PC-9 (cell line): ENCODE results near the gene RFX2. TPM values are rescaled to one million over a fixed set of nuclear protein-coding genes. Genes with fewer than 3 reads are reported as not detected.

Experiments used
- BruUV-seq: library from RNA; stranded (reverse); fragments of 400-500 nt; replicated peaks from 2 replicates; lab custom pipeline; 2021; lab: Mats Ljungman, UMichigan
- CTCF ChIA-PET: fragments of 300-600 bp; sonication (Branson Sonifier 250); formaldehyde crosslinking; loops from one replicate; lab custom pipeline; 2022; ENCODE audit warnings: antibody characterized with exemption; lab: Charles Lee
- POLR2A ChIA-PET: fragments of 300-600 bp; sonication (Branson Sonifier 250); formaldehyde crosslinking; loops from one replicate; lab custom pipeline; 2022; ENCODE audit warnings: antibody characterized with exemption; ENCODE audit not compliant: unreplicated experiment; lab: Charles Lee
- DNase-seq, 2 experiments: peaks; one replicate each; pipeline versions ENCODE4 v3.0.0 to v3.0.0-alpha.2; 2015 to 2022; ENCODE audit warnings: mixed read lengths in 1 of 2
- H2AFZ ChIP-seq: fragments of 200-600 bp; sonication (generic); 2 replicates; pipeline ENCODE4 v1.8.1; 2017; ENCODE audit warnings: antibody characterized with exemption
- H3F3A ChIP-seq: fragments of 200-600 bp; sonication (generic); 2 replicates; pipeline ENCODE4 v1.8.1; 2017; ENCODE audit warnings: antibody characterized with exemption, mild to moderate bottlenecking, low read depth; ENCODE audit not compliant: insufficient read depth
- H3K27ac ChIP-seq: fragments of 200-600 bp; sonication (generic); 2 replicates; pipeline ENCODE4 v1.6.1; 2016; ENCODE audit warnings: mixed run types
- H3K27me3 ChIP-seq: fragments of 200-600 bp; sonication (generic); 2 replicates; pipeline ENCODE4 v1.6.1; 2016; ENCODE audit warnings: low read depth, mixed run types; ENCODE audit not compliant: insufficient read depth
- H3K36me3 ChIP-seq: fragments of 200-600 bp; sonication (generic); 2 replicates; pipeline ENCODE4 v1.6.1; 2016; ENCODE audit warnings: low read depth, mixed run types
- H3K4me1 ChIP-seq: fragments of 200-600 bp; sonication (generic); replicated peaks from 2 replicates; pipeline ENCODE4 v1.6.1; 2016; ENCODE audit warnings: mixed run types; ENCODE audit not compliant: insufficient read depth
- H3K4me2 ChIP-seq: fragments of 200-600 bp; sonication (generic); 2 replicates; pipeline ENCODE4 v1.6.1; 2017; ENCODE audit warnings: mixed run types
- H3K4me3 ChIP-seq: fragments of 200-600 bp; sonication (generic); 2 replicates; pipeline ENCODE4 v1.6.1; 2016; ENCODE audit warnings: mixed run types
- H3K79me2 ChIP-seq: fragments of 200-600 bp; sonication (generic); 2 replicates; pipeline ENCODE4 v1.6.1; 2017; ENCODE audit warnings: low read depth, mixed run types
- H3K9me2 ChIP-seq: fragments of 200-600 bp; sonication (generic); 2 replicates; pipeline ENCODE4 v1.8.1; 2017; ENCODE audit warnings: mild to moderate bottlenecking; ENCODE audit not compliant: insufficient read depth
- H3K9me3 ChIP-seq: fragments of 200-600 bp; sonication (generic); 2 replicates; pipeline ENCODE4 v1.8.1; 2016; ENCODE audit warnings: low read depth; ENCODE audit not compliant: insufficient read depth
- H4K20me1 ChIP-seq: fragments of 200-600 bp; sonication (generic); 2 replicates; pipeline ENCODE4 v1.8.1; 2017; ENCODE audit not compliant: insufficient read depth
- EZH2 ChIP-seq: fragments of 200-600 bp; sonication (generic); IDR thresholded peaks from 2 replicates; pipeline ENCODE4 v1.8.0; 2017; ENCODE audit warnings: antibody characterized with exemption, low read depth
- intact Hi-C: fragments of 100-400 bp; cut with micrococcal nuclease; formaldehyde crosslinking; loops from one replicate; pipeline ENCODE4 v1.10.0; 2022; ENCODE audit not compliant: unreplicated experiment
- total RNA-seq: library from RNA; stranded (reverse); gene quantifications from 2 replicates; pipeline ENCODE4 v1.2.3, GENCODE V29; 2021
- TF ChIP-seq, protein P1 (sequence below): fragments of 200-600 bp; sonication (generic); conservative IDR thresholded peaks from 2 replicates; pipeline ENCODE4 v1.6.1; 2017; ENCODE audit warnings: mixed run types, antibody characterized with exemption, mild to moderate bottlenecking, moderate library complexity

Gene RFX2
- total RNA-seq, 1 experiment from 2014 or later = 11.6 TPM

- Histone ChIP-seq H3K79me2 (no peaks in the 10 kb centered on the region), H3K9me2 (no peaks in the 10 kb centered on the region), H3K27ac (no peak overlapping the region), H4K20me1 (no peaks in the 10 kb centered on the region), H3F3A (no peaks in the 10 kb centered on the region), H3K27me3 (no peaks in the 10 kb centered on the region), H3K4me1 (no peaks in the 10 kb centered on the region), H3K4me3 (no peak overlapping the region), H3K36me3 (no peaks in the 10 kb centered on the region), H3K4me2 (no peak overlapping the region), H3K9me3 (no peaks in the 10 kb centered on the region), H2AFZ (no peak overlapping the region)
- TF ChIP-seq, protein P1, sequence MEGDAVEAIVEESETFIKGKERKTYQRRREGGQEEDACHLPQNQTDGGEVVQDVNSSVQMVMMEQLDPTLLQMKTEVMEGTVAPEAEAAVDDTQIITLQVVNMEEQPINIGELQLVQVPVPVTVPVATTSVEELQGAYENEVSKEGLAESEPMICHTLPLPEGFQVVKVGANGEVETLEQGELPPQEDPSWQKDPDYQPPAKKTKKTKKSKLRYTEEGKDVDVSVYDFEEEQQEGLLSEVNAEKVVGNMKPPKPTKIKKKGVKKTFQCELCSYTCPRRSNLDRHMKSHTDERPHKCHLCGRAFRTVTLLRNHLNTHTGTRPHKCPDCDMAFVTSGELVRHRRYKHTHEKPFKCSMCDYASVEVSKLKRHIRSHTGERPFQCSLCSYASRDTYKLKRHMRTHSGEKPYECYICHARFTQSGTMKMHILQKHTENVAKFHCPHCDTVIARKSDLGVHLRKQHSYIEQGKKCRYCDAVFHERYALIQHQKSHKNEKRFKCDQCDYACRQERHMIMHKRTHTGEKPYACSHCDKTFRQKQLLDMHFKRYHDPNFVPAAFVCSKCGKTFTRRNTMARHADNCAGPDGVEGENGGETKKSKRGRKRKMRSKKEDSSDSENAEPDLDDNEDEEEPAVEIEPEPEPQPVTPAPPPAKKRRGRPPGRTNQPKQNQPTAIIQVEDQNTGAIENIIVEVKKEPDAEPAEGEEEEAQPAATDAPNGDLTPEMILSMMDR = no peak
- ChIA-PET POLR2A (interaction anchor here (0.6 kb wide), 1 partner anchor 581 kb away, joined by 4 read pairs; no protein-coding TSS in a partner anchor), CTCF (no interaction called here)
- no peak for DNase-seq
- no TSS peak for BruUV-seq
- intact Hi-C loops = no loop called here
Measured at GRCh38 chr19:6099033-6099432, 11.3 kb downstream of the RFX2 start.

- intact Hi-C loops = no loop called here
- no TSS peak for BruUV-seq
- Histone ChIP-seq H3K9me2 (no peaks in the 10 kb centered on the region), H3K4me1 (no peaks in the 10 kb centered on the region), H3K27me3 (no peaks in the 10 kb centered on the region), H4K20me1 (no peaks in the 10 kb centered on the region), H3K9me3 (no peaks in the 10 kb centered on the region), H2AFZ (no peak overlapping the region), H3K36me3 (no peaks in the 10 kb centered on the region), H3K27ac (no peak overlapping the region), H3K4me3 (no peak overlapping the region), H3F3A (no peaks in the 10 kb centered on the region), H3K4me2 (no peak overlapping the region), H3K79me2 (no peaks in the 10 kb centered on the region)
- no peak for TF ChIP-seq EZH2
- TF ChIP-seq, protein P1 = no peak
- CTCF ChIA-PET = no interaction called here
- DNase-seq = no peak
- POLR2A ChIA-PET = interaction anchor here (0.6 kb wide), 1 partner anchor 582 kb away, joined by 4 read pairs; no protein-coding TSS in a partner anchor
Measured at GRCh38 chr19:6098574-6098973, 11.7 kb downstream of the RFX2 start.

GRCh38 chr19:6097911-6098310, 12.4 kb downstream of the RFX2 start:
- ChIA-PET POLR2A (no interaction called here), CTCF (no interaction called here)
- H3F3A ChIP-seq = no peaks in the 10 kb centered on the region
- H3K9me3 ChIP-seq = no peaks in the 10 kb centered on the region
- H2AFZ ChIP-seq = no peak overlapping the region
- H3K27ac ChIP-seq = no peak overlapping the region
- H3K27me3 ChIP-seq = no peaks in the 10 kb centered on the region
- intact Hi-C loops = no loop called here
- no peaks in the 10 kb centered on the region for H3K9me2 ChIP-seq
- no peak for DNase-seq
- H3K4me2 ChIP-seq = no peak overlapping the region
- no peaks in the 10 kb centered on the region for H3K4me1 ChIP-seq
- TF ChIP-seq EZH2 = no peak
- TF ChIP-seq, protein P1 = no peak
- H3K4me3 ChIP-seq = no peak overlapping the region
- no peaks in the 10 kb centered on the region for H3K79me2 ChIP-seq
- no TSS peak for BruUV-seq
- no peaks in the 10 kb centered on the region for H4K20me1 ChIP-seq
- H3K36me3 ChIP-seq = no peaks in the 10 kb centered on the region
